GM23338 (cell line): ENCODE measurements around the gene DPM1. TPM values are rescaled to one million over a fixed set of nuclear protein-coding genes. Genes with fewer than 3 reads are reported as not detected.

Experiments used
- ATAC-seq: fragments of 200-7000 bp; cut with Tn5 transposase; 3 replicates; pipeline ENCODE4 v1.9.1; 2020
- DNase-seq: peaks from one replicate; pipeline ENCODE4 v3.0.0-alpha.2; 2015; ENCODE audit warnings: low spot score
- H2AFZ ChIP-seq: fragments of 200-600 bp; sonication (generic); 2 replicates; pipeline ENCODE4 v1.8.0; 2016; ENCODE audit warnings: antibody characterized with exemption, mild to moderate bottlenecking, moderate library complexity
- H3F3A ChIP-seq: fragments of 200-600 bp; sonication (generic); replicated peaks from 2 replicates; pipeline ENCODE4 v1.8.0; 2017; ENCODE audit warnings: antibody characterized with exemption, mixed run types, low read depth
- H3K27ac ChIP-seq: fragments of 200-600 bp; sonication (generic); 2 replicates; pipeline ENCODE4 v1.6.1; 2016; ENCODE audit warnings: low read depth
- H3K27me3 ChIP-seq: fragments of 200-600 bp; sonication (generic); 2 replicates; pipeline ENCODE4 v1.8.0; 2016; ENCODE audit warnings: mild to moderate bottlenecking, mixed run types, moderate library complexity; ENCODE audit not compliant: insufficient read depth
- H3K36me3 ChIP-seq: fragments of 200-600 bp; sonication (generic); 2 replicates; pipeline ENCODE4 v1.8.0; 2016; ENCODE audit warnings: mild to moderate bottlenecking; ENCODE audit not compliant: insufficient read depth
- H3K4me1 ChIP-seq: fragments of 200-600 bp; sonication (generic); 2 replicates; pipeline ENCODE4 v1.8.0; 2016; ENCODE audit warnings: mild to moderate bottlenecking, moderate library complexity; ENCODE audit not compliant: insufficient read depth
- H3K4me2 ChIP-seq: fragments of 200-600 bp; sonication (generic); 2 replicates; pipeline ENCODE4 v1.7.1; 2017; ENCODE audit warnings: mixed run types
- H3K4me3 ChIP-seq: fragments of 200-600 bp; sonication (generic); 2 replicates; pipeline ENCODE4 v1.6.1; 2016; ENCODE audit warnings: mixed run types
- H3K79me2 ChIP-seq: fragments of 200-600 bp; sonication (generic); replicated peaks from 2 replicates; pipeline ENCODE4 v1.8.0; 2017; ENCODE audit warnings: mild to moderate bottlenecking; ENCODE audit not compliant: insufficient read depth
- H3K9me2 ChIP-seq: fragments of 200-600 bp; sonication (generic); 2 replicates; pipeline ENCODE4 v1.8.0; 2017; ENCODE audit not compliant: insufficient read depth
- H4K20me1 ChIP-seq: fragments of 200-600 bp; sonication (generic); replicated peaks from 2 replicates; pipeline ENCODE4 v1.8.0; 2017; ENCODE audit warnings: mild to moderate bottlenecking; ENCODE audit not compliant: insufficient read depth
- H3K27ac Mint-ChIP-seq: 2 replicates; pipeline ENCODE4 v1.8.0; 2020; ENCODE audit warnings: inconsistent platforms, mild to moderate bottlenecking, moderate library complexity, mixed read lengths
- H3K27me3 Mint-ChIP-seq: 3 replicates; pipeline ENCODE4 v1.8.0; 2022; ENCODE audit warnings: low read depth, mild to moderate bottlenecking, moderate library complexity, mixed read lengths, inconsistent platforms; ENCODE audit not compliant: insufficient read depth, poor library complexity
- H3K36me3 Mint-ChIP-seq: 3 replicates; pipeline ENCODE4 v1.8.0; 2021; ENCODE audit warnings: low read depth, mild to moderate bottlenecking, inconsistent platforms, moderate library complexity, mixed read lengths
- H3K4me1 Mint-ChIP-seq: 3 replicates; pipeline ENCODE4 v1.8.0; 2020; ENCODE audit warnings: mild to moderate bottlenecking, inconsistent platforms, mixed read lengths
- H3K4me3 Mint-ChIP-seq: 3 replicates; pipeline ENCODE4 v1.8.0; 2021; ENCODE audit warnings: moderate library complexity, mild to moderate bottlenecking, inconsistent platforms, mixed read lengths
- H3K9me3 Mint-ChIP-seq: 3 replicates; pipeline ENCODE4 v1.8.0; 2020; ENCODE audit warnings: moderate library complexity, mild to moderate bottlenecking, inconsistent platforms, mixed read lengths
- CREB1 ChIP-seq: fragments of 250-450 bp; sonication (Bioruptor Pico); IDR thresholded peaks from 2 replicates; pipeline ENCODE4 v1.5.0; 2020; ENCODE audit warnings: low read depth, mild to moderate bottlenecking, moderate library complexity
- CTCF ChIP-seq, 2 experiments: fragments of 200-600 bp in 1 of 2; sonication (generic) in 1 of 2; conservative IDR thresholded peaks; 2 replicates each; pipeline versions ENCODE4 v1.5.1 to v1.6.1; 2016 to 2017; ENCODE audit warnings: antibody characterized with exemption in 2 of 2, low read depth in 2 of 2, mild to moderate bottlenecking in 2 of 2, moderate library complexity in 1 of 2
- ETS1 ChIP-seq: IDR thresholded peaks from 2 replicates; pipeline ENCODE4 v1.6.1; 2016; ENCODE audit warnings: antibody characterized with exemption
- EZH2 ChIP-seq: fragments of 200-600 bp; sonication (generic); IDR thresholded peaks from one replicate; pipeline ENCODE4 v1.8.0; 2017; ENCODE audit warnings: antibody characterized with exemption, mild to moderate bottlenecking, low read depth; ENCODE audit not compliant: unreplicated experiment
- EZH2phosphoT487 ChIP-seq: fragments of 200-600 bp; sonication (generic); IDR thresholded peaks from one replicate; pipeline ENCODE4 v1.8.1; 2018; ENCODE audit warnings: antibody characterized with exemption; ENCODE audit not compliant: unreplicated experiment
- JUNB ChIP-seq: IDR thresholded peaks from one replicate; pipeline ENCODE4 v1.6.1; 2016; ENCODE audit warnings: antibody characterized with exemption; ENCODE audit not compliant: unreplicated experiment
- NANOG ChIP-seq: IDR thresholded peaks from 2 replicates; pipeline ENCODE4 v1.6.1; 2016; ENCODE audit warnings: antibody characterized with exemption, borderline replicate concordance
- POLR2AphosphoS5 ChIP-seq: IDR thresholded peaks from 2 replicates; pipeline ENCODE4 v1.6.1; 2016; ENCODE audit warnings: antibody characterized with exemption, low read depth
- REST ChIP-seq: IDR thresholded peaks from one replicate; pipeline ENCODE4 v1.6.1; 2018; ENCODE audit warnings: antibody characterized with exemption; ENCODE audit not compliant: unreplicated experiment
- STAT1 ChIP-seq: IDR thresholded peaks from one replicate; pipeline ENCODE4 v1.6.1; 2016; ENCODE audit warnings: antibody characterized with exemption; ENCODE audit not compliant: unreplicated experiment
- ZNF114 ChIP-seq: fragments of 250-450 bp; sonication (Bioruptor Pico); IDR thresholded peaks from 2 replicates; pipeline ENCODE4 v1.5.0; 2020; ENCODE audit warnings: mild to moderate bottlenecking, moderate library complexity
- ZNF331 ChIP-seq: fragments of 250-450 bp; sonication (Bioruptor Pico); IDR thresholded peaks from 2 replicates; pipeline ENCODE4 v1.5.0; 2020; ENCODE audit warnings: low read depth, mild to moderate bottlenecking, moderate library complexity
- ZNF462 ChIP-seq: fragments of 250-450 bp; sonication (Bioruptor Pico); IDR thresholded peaks from 2 replicates; pipeline ENCODE4 v1.5.0; 2020; ENCODE audit warnings: mild to moderate bottlenecking, moderate library complexity
- polyA plus RNA-seq: library from polyadenylated mRNA; unstranded; fragments of >200 nt; fragmentation: Nextera tagmentation; extraction: Ambion mirVana; gene quantifications from 2 replicates; pipeline ENCODE4 v1.2.1, GENCODE V29; 2016
- total RNA-seq: library from RNA; depleted of rRNA; stranded (reverse); fragments of >200 nt; shearing (Covaris generic); gene quantifications from 2 replicates; pipeline ENCODE4 v1.2.3, GENCODE V29; 2014

Gene DPM1
- total and polyA plus RNA-seq, 2 experiments from 2014 or later = 71.7 to 130 TPM

GRCh38 chr20:51001430-51002265 is 43.3 kb upstream of the DPM1 start:
- no peak overlapping the region for H3K4me3 ChIP-seq
- no peak for DNase-seq
- no peaks in the 10 kb centered on the region for H3K27me3 ChIP-seq
- no peaks in the 10 kb centered on the region for H3K79me2 ChIP-seq
- Mint-ChIP-seq H3K27me3 (peaks cover 4% of the 10 kb centered on the region), H3K36me3 (peaks cover 10% of the 10 kb centered on the region; the same call in 1 of the 3 replicates), H3K4me1 (peaks cover 4% of the 10 kb centered on the region; the same call in 2 of the 3 replicates), H3K4me3 (no peak overlapping the region), H3K9me3 (no peaks in the 10 kb centered on the region), H3K27ac (no peak overlapping the region)
- no peak for TF ChIP-seq ETS1
- no peak for TF ChIP-seq ZNF462
- no peak for TF ChIP-seq EZH2phosphoT487
- TF ChIP-seq POLR2AphosphoS5 = no peak
- no peak for TF ChIP-seq ZNF114 (CRISPR knock-in tag)
- no peak for TF ChIP-seq STAT1
- TF ChIP-seq REST = no peak
- no peak for TF ChIP-seq NANOG
- no peak for TF ChIP-seq CTCF (conservative IDR thresholded peaks at IDR 0.05; ENCODE audit: low read depth in 2 of 2)
- TF ChIP-seq ZNF331 (CRISPR knock-in tag) = no peak
- TF ChIP-seq JUNB = no peak
- no peak for TF ChIP-seq EZH2
- no peak for TF ChIP-seq CREB1 (CRISPR knock-in tag)
- no peak for ATAC-seq
- no peaks in the 10 kb centered on the region for H3K36me3 ChIP-seq
- no peaks in the 10 kb centered on the region for H3K9me2 ChIP-seq
- H3K4me1 ChIP-seq = no peaks in the 10 kb centered on the region
- no peak overlapping the region for H3K4me2 ChIP-seq
- no peaks in the 10 kb centered on the region for H3F3A ChIP-seq
- no peaks in the 10 kb centered on the region for H4K20me1 ChIP-seq
- no peak overlapping the region for H2AFZ ChIP-seq
- no peak overlapping the region for H3K27ac ChIP-seq
